WTC11 (cell line): ENCODE measurements around the gene FNBP1L. TPM values are rescaled to one million over a fixed set of nuclear protein-coding genes. Genes with fewer than 3 reads are reported as not detected.

Experiments
- ATAC-seq: fragments of 200-7000 bp; cut with Tn5 transposase; 2 replicates; pipeline ENCODE4 v1.10.0; 2021; ENCODE audit warnings: mild to moderate bottlenecking, moderate library complexity
- CTCF ChIA-PET: fragments of 300-600 bp; sonication (Branson Sonifier 250); formaldehyde crosslinking; loops from one replicate; lab custom pipeline; 2021; ENCODE audit warnings: antibody characterized with exemption; lab: Charles Lee
- POLR2A ChIA-PET: fragments of 350-600 bp; sonication (Branson Sonifier 250); formaldehyde crosslinking; loops from one replicate; lab custom pipeline; 2021; ENCODE audit warnings: antibody characterized with exemption; lab: Charles Lee
- DNase-seq: peaks from one replicate; pipeline ENCODE4 v3.0.0; 2021; ENCODE audit warnings: low spot score
- H3K27ac Mint-ChIP-seq: 2 replicates; pipeline ENCODE4 v1.8.0; 2021; ENCODE audit warnings: mixed read lengths
- H3K27me3 Mint-ChIP-seq: 2 replicates; pipeline ENCODE4 v1.8.0; 2021; ENCODE audit warnings: low read depth, mild to moderate bottlenecking, moderate library complexity, mixed read lengths
- H3K36me3 Mint-ChIP-seq: 2 replicates; pipeline ENCODE4 v1.8.0; 2021; ENCODE audit warnings: mixed read lengths
- H3K4me1 Mint-ChIP-seq: 2 replicates; pipeline ENCODE4 v1.8.0; 2022; ENCODE audit warnings: mixed read lengths
- H3K4me3 Mint-ChIP-seq: 2 replicates; pipeline ENCODE4 v1.8.0; 2021; ENCODE audit warnings: mild to moderate bottlenecking, moderate library complexity, mixed read lengths
- H3K9me3 Mint-ChIP-seq: 2 replicates; pipeline ENCODE4 v1.8.0; 2021; ENCODE audit warnings: mixed read lengths
- ARID4B ChIP-seq: sonication (generic); formaldehyde crosslinking; IDR thresholded peaks from 2 replicates; pipeline ENCODE4 v1.8.0; 2023; ENCODE audit warnings: missing genetic modification reagents, mild to moderate bottlenecking, borderline replicate concordance
- ATF3 ChIP-seq: sonication (generic); formaldehyde crosslinking; conservative IDR thresholded peaks from 2 replicates; pipeline ENCODE4 v1.8.1; 2022; ENCODE audit warnings: mild to moderate bottlenecking, missing genetic modification reagents
- CREM ChIP-seq: sonication (generic); formaldehyde crosslinking; IDR thresholded peaks from 2 replicates; pipeline ENCODE4 v1.8.1; 2022; ENCODE audit warnings: mild to moderate bottlenecking, missing genetic modification reagents, moderate library complexity
- ERG ChIP-seq: fragments of 250-450 bp; sonication (Bioruptor Pico); IDR thresholded peaks from 2 replicates; pipeline ENCODE4 v1.8.0; 2021; ENCODE audit warnings: mild to moderate bottlenecking
- FOXP4 ChIP-seq: sonication (generic); formaldehyde crosslinking; IDR thresholded peaks from 2 replicates; pipeline ENCODE4 v1.8.0; 2022; ENCODE audit warnings: mild to moderate bottlenecking, missing genetic modification reagents
- GABPB1 ChIP-seq: sonication (generic); formaldehyde crosslinking; IDR thresholded peaks from 2 replicates; pipeline ENCODE4 v1.8.1; 2023; ENCODE audit warnings: mild to moderate bottlenecking, missing genetic modification reagents
- HMGXB4 ChIP-seq: sonication (generic); formaldehyde crosslinking; IDR thresholded peaks from 2 replicates; pipeline ENCODE4 v1.8.1; 2023; ENCODE audit warnings: mild to moderate bottlenecking, moderate library complexity, missing genetic modification reagents
- MYBL2 ChIP-seq: sonication (generic); formaldehyde crosslinking; IDR thresholded peaks from 2 replicates; pipeline ENCODE4 v1.8.1; 2023; ENCODE audit warnings: mild to moderate bottlenecking, moderate library complexity, missing genetic modification reagents
- NFYB ChIP-seq: sonication (generic); formaldehyde crosslinking; conservative IDR thresholded peaks from 2 replicates; pipeline ENCODE4 v1.8.0; 2022; ENCODE audit warnings: low read depth, missing genetic modification reagents
- NR2C2 ChIP-seq: sonication (generic); formaldehyde crosslinking; IDR thresholded peaks from 2 replicates; pipeline ENCODE4 v1.8.0; 2022; ENCODE audit warnings: mild to moderate bottlenecking, missing genetic modification reagents
- PRDM15 ChIP-seq: sonication (generic); formaldehyde crosslinking; IDR thresholded peaks from 2 replicates; pipeline ENCODE4 v1.8.0; 2022; ENCODE audit warnings: missing genetic modification reagents
- PREB ChIP-seq: sonication (generic); formaldehyde crosslinking; IDR thresholded peaks from 2 replicates; pipeline ENCODE4 v1.8.1; 2022; ENCODE audit warnings: mild to moderate bottlenecking, missing genetic modification reagents, moderate library complexity, borderline replicate concordance
- TCF7 ChIP-seq: sonication (generic); formaldehyde crosslinking; IDR thresholded peaks from 2 replicates; pipeline ENCODE4 v1.8.0; 2022; ENCODE audit warnings: mild to moderate bottlenecking, low read depth, missing genetic modification reagents, moderate library complexity
- TEAD4 ChIP-seq: sonication (generic); formaldehyde crosslinking; IDR thresholded peaks from 2 replicates; pipeline ENCODE4 v1.8.0; 2022; ENCODE audit warnings: mild to moderate bottlenecking, missing genetic modification reagents
- TP53 ChIP-seq: sonication (generic); formaldehyde crosslinking; IDR thresholded peaks from 2 replicates; pipeline ENCODE4 v1.8.1; 2023; ENCODE audit warnings: mild to moderate bottlenecking, missing genetic modification reagents
- ZBTB21 ChIP-seq: sonication (generic); formaldehyde crosslinking; IDR thresholded peaks from 2 replicates; pipeline ENCODE4 v1.8.1; 2023; ENCODE audit warnings: mild to moderate bottlenecking, missing genetic modification reagents, borderline replicate concordance
- ZNF138 ChIP-seq: sonication (generic); formaldehyde crosslinking; conservative IDR thresholded peaks from 2 replicates; pipeline ENCODE4 v1.8.1; 2022; ENCODE audit warnings: mild to moderate bottlenecking, moderate library complexity, missing genetic modification reagents
- ZNF423 ChIP-seq: fragments of 250-450 bp; sonication (Bioruptor Pico); IDR thresholded peaks from 2 replicates; pipeline ENCODE4 v2.1.2; 2022; ENCODE audit warnings: mild to moderate bottlenecking, moderate library complexity
- ZNF512 ChIP-seq: sonication (generic); formaldehyde crosslinking; IDR thresholded peaks from 2 replicates; pipeline ENCODE4 v1.8.1; 2022; ENCODE audit warnings: missing genetic modification reagents, borderline replicate concordance
- total RNA-seq: library from RNA; stranded (reverse); gene quantifications from 3 replicates; pipeline ENCODE4 v1.2.3, GENCODE V29; 2021

FNBP1L gene
- total RNA-seq, 1 experiment from 2014 or later, result 79.1 TPM

- H3K4me1 Mint-ChIP-seq, result peaks cover 35% of the 10 kb centered on the region
- DNase-seq, result no peak
Measured at GRCh38 chr1:93495911-93496310, 48.0 kb downstream of the FNBP1L start.

More at GRCh38 chr1:93495911-93496310, 48.0 kb downstream of the FNBP1L start:
- peaks cover 8% of the 10 kb centered on the region for H3K9me3 Mint-ChIP-seq
- POLR2A ChIA-PET, result no interaction called here
- TF ChIP-seq NR2C2 (CRISPR knock-in tag) (no peak), TCF7 (CRISPR knock-in tag) (no peak), TEAD4 (CRISPR knock-in tag) (no peak), PRDM15 (CRISPR knock-in tag) (no peak), NFYB (CRISPR knock-in tag) (no peak), ATF3 (CRISPR knock-in tag) (no peak), ERG (no peak), TP53 (CRISPR knock-in tag) (no peak), PREB (CRISPR knock-in tag) (no peak), ARID4B (CRISPR knock-in tag) (no peak), ZBTB21 (CRISPR knock-in tag) (no peak), ZNF138 (CRISPR knock-in tag) (no peak), GABPB1 (CRISPR knock-in tag) (no peak), HMGXB4 (CRISPR knock-in tag) (no peak), CREM (CRISPR knock-in tag) (no peak), ZNF423 (CRISPR knock-in tag) (no peak), ZNF512 (CRISPR knock-in tag) (no peak), FOXP4 (CRISPR knock-in tag) (no peak), MYBL2 (CRISPR knock-in tag) (no peak)
- TF ChIP-seq, all 79 proteins: peak for 0
- ATAC-seq, result no peak
- no peak overlapping the region for H3K4me3 Mint-ChIP-seq
- CTCF ChIA-PET, result interaction anchor here (0.7 kb wide), 1 partner anchor 348 kb away, joined by 3 read pairs; no protein-coding TSS in a partner anchor
- peaks cover 7% of the 10 kb centered on the region for H3K36me3 Mint-ChIP-seq
- H3K27me3 Mint-ChIP-seq, result no peaks in the 10 kb centered on the region
- no peak overlapping the region for H3K27ac Mint-ChIP-seq
